Measurements from ENCODE around the gene GALNT16. TPM values are rescaled to one million over a fixed set of nuclear protein-coding genes. Genes with fewer than 3 reads are reported as not detected.

GALNT16 gene
- polyA plus RNA-seq, 3 donors = 0.01 TPM; not detected in 2

- Mint-ChIP-seq H3K27ac (no peak overlapping the region), H3K4me3 (no peak overlapping the region), H3K36me3 (no peaks in the 10 kb centered on the region), H3K4me1 (no peaks in the 10 kb centered on the region), H3K9me3 (no peaks in the 10 kb centered on the region), H3K27me3 (ENCODE audit: low read depth in 3 of 3) (peaks cover 6 to 12% (median 10%) of the 10 kb centered on the region in 3 donors)
- Histone ChIP-seq H3K27ac (ENCODE audit: low read depth in 1 of 2, low read length in 2 of 2) (no peak overlapping the region), H3K27me3 (ENCODE audit: control insufficient read depth in 2 of 2, insufficient read depth in 2 of 2, low read length in 2 of 2) (no peaks in the 10 kb centered on the region), H3K4me3 (replicated peaks in 1 of 3; ENCODE audit: low read depth in 2 of 3, low read length in 3 of 3) (no peak overlapping the region), H3K4me2 (replicated peaks; ENCODE audit: extremely low read depth, low read length, poor library complexity, severe bottlenecking) (no peak overlapping the region), H4K20me1 (ENCODE audit: insufficient read depth, low read length) (no peaks in the 10 kb centered on the region), H3K9ac (ENCODE audit: insufficient read depth, low read length, poor library complexity, severe bottlenecking) (no peak overlapping the region), H3K4me1 (ENCODE audit: control insufficient read depth in 1 of 2, insufficient read depth in 2 of 2, low read length in 2 of 2) (no peaks in the 10 kb centered on the region), H3K9me3 (replicated peaks in 1 of 2; ENCODE audit: control insufficient read depth in 1 of 2, insufficient read depth in 1 of 2, low read length in 2 of 2) (no peaks in the 10 kb centered on the region), H2AFZ (ENCODE audit: insufficient read depth, low read depth, low read length, poor library complexity, severe bottlenecking) (no peak overlapping the region), H3K79me2 (ENCODE audit: insufficient read depth, low read length) (no peaks in the 10 kb centered on the region), H3K36me3 (replicated peaks in 1 of 2; ENCODE audit: control insufficient read depth in 1 of 2, insufficient read depth in 2 of 2, low read length in 2 of 2) (no peaks in the 10 kb centered on the region)
- no peak for DNase-seq
- 96% methylated on average over 6 of the region's 8 CpGs for WGBS (ENCODE audit: insufficient coverage)
- TF ChIP-seq CTCF (IDR thresholded peaks at IDR 0.05) = no peak
- intact Hi-C loops (cut with micrococcal nuclease) = no loop called here
Measured at GRCh38 chr14:69342928-69343525, 83.1 kb downstream of the GALNT16 start.

GRCh38 chr14:69344171-69344570, 84.2 kb downstream of the GALNT16 start:
- H3K4me1 Mint-ChIP-seq = no peaks in the 10 kb centered on the region
- no peak for TF ChIP-seq CTCF (IDR thresholded peaks at IDR 0.05)
- no peaks in the 10 kb centered on the region for H3K9me3 ChIP-seq (replicated peaks in 1 of 2; ENCODE audit: control insufficient read depth in 1 of 2, insufficient read depth in 1 of 2, low read length in 2 of 2)
- peaks cover 6 to 11% (median 11%) of the 10 kb centered on the region in 3 donors for H3K27me3 Mint-ChIP-seq (ENCODE audit: low read depth in 3 of 3)
- H2AFZ ChIP-seq (ENCODE audit: insufficient read depth, low read depth, low read length, poor library complexity, severe bottlenecking) = no peak overlapping the region
- H3K9ac ChIP-seq (ENCODE audit: insufficient read depth, low read length, poor library complexity, severe bottlenecking) = no peak overlapping the region
- no peak overlapping the region for H3K4me2 ChIP-seq (replicated peaks; ENCODE audit: extremely low read depth, low read length, poor library complexity, severe bottlenecking)
- no peaks in the 10 kb centered on the region for H3K4me1 ChIP-seq (ENCODE audit: control insufficient read depth in 1 of 2, insufficient read depth in 2 of 2, low read length in 2 of 2)
- H3K9me3 Mint-ChIP-seq = no peaks in the 10 kb centered on the region
- H3K36me3 Mint-ChIP-seq = no peaks in the 10 kb centered on the region
- intact Hi-C loops (cut with micrococcal nuclease) = no loop called here
- no peaks in the 10 kb centered on the region for H3K79me2 ChIP-seq (ENCODE audit: insufficient read depth, low read length)
- no peak overlapping the region for H3K4me3 ChIP-seq (replicated peaks in 1 of 3; ENCODE audit: low read depth in 2 of 3, low read length in 3 of 3)
- H3K27ac ChIP-seq (ENCODE audit: low read depth in 1 of 2, low read length in 2 of 2) = no peak overlapping the region
- no peaks in the 10 kb centered on the region for H3K27me3 ChIP-seq (ENCODE audit: control insufficient read depth in 2 of 2, insufficient read depth in 2 of 2, low read length in 2 of 2)
- H3K4me3 Mint-ChIP-seq = no peak overlapping the region
- no peaks in the 10 kb centered on the region for H4K20me1 ChIP-seq (ENCODE audit: insufficient read depth, low read length)
- no peak overlapping the region for H3K27ac Mint-ChIP-seq
- no peaks in the 10 kb centered on the region for H3K36me3 ChIP-seq (replicated peaks in 1 of 2; ENCODE audit: control insufficient read depth in 1 of 2, insufficient read depth in 2 of 2, low read length in 2 of 2)
- WGBS (ENCODE audit: insufficient coverage) = 100% methylated on average over 2 of the region's 3 CpGs
- DNase-seq = no peak
